RPMI8226 (cell line): ENCODE results near the gene MT1X.
"Not testable (repeated sequence)": the region's sequence is repeated elsewhere in the genome, so short reads cannot be mapped to it uniquely, and the experiment has no call there.

Source experiments
- DNase-seq: peaks from one replicate; pipeline ENCODE4 v3.0.0-alpha.2; 2015

Gene MT1X

DNA sequence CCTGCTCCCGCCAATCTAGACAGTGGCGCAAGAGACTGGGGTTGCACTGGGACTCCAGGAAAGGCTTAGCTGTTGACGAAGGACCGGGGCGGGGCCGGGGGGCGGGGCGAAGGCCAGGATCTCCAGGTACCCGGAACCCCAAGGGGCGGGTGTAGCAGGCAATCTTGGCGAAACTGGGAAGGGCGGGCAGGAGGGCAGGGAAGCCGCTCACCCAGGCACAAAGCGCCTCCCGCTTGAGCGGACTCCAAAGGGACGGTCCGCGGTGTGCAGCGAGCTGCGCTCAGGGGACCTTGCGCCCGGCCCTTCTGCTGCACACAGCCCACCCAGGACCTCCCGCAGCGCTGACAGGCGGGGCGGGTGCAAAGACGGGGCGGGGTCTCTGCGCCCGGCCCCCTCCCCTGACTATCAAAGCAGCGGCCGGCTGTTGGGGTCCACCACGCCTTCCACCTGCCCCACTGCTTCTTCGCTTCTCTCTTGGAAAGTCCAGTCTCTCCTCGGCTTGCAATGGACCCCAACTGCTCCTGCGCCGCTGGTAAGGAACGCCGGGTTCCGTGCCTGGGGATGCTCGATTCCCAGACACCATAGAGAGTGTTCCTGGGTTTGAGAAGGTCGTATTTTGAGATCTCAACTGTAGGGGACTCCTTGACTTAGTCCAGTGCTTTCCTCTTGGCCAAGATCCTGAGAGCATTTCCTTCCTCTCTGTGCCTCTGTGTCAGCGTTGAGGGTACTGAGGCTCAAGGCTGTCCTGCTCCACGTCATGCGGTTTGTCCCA, 24.5 kb upstream of the MT1X start, which contains the start of gene MT1F:
MT1F (plus strand) TSS at position 405 of the 772 bp plus-strand sequence; CDS start at position 505, 100 bp downstream.
- peak; percentile 75 for DNase-seq

DNA sequence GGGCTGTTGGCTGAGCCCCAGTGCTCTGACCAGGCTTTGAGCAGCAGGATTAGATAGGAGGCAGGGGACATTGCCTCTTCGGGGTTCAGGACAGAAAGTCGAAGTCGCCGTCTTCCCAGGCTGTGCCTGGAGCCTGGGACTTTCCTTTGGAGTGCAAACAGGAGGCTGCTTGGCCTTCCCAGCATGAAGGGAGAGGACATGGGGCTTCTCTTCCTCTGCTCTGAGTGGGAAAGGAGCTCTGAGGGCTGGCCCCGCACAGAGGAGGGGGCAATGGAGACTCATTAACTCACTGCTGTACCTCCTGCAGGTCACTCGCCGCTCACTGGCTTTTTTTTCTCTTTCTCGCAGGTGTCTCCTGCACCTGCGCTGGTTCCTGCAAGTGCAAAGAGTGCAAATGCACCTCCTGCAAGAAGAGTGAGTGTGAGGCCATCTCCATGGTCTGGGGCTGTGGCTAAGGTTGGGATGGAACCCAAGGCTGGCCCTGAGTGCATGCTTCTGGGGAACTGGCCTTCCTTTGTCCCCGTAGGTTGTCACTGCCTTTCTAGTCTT, 23.9 kb upstream of the MT1X start:
- peak; percentile 68 for DNase-seq

DNA sequence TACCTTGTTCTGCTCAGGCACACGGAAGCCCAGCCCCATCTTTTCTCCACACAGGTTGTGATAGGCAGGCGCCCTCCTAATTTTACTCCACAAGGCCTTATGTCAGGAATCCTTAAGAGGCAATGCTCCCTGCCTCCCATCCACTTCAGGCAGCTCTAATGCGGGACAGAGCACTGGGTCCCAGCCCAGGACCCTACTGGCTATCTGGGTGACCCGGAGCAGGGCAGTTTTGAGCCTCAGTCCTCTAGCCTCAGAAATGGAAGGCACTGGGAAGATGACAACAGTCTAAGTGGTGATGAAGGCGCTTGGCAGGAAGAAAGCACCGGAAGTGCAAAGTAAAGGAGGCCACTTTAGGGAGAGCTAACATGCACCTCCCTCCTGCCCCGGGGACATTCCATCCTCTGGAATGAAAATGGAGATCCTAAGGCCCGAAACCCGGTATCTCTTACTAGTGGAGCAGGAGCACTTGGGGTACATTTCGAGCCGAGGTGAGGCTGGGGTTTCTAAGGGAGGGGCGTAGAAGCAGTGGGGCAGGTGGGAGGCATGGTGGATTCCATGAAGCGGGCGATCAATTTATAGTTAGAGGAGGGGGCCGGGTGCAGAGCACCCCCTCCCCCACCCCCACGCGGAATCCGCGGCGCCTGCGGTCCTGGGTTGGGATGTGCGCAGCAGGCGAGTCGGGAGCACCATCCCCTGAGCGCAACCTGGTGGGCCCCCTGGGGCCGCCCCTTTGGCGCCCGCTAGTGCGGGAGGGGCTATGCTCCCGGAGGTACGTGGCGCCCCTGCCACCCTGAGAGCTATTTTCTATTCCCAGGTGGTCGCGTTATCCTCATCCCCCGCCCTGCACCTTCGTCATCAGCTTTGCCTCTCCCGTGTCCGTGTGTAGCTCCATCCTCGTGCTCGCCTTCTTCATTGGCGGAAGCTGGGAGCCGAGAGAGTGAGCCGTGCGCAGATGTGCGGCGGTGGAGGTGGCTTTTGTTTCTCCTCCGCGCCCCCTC, 19.6 kb upstream of the MT1X start:
- no peak for DNase-seq

DNA sequence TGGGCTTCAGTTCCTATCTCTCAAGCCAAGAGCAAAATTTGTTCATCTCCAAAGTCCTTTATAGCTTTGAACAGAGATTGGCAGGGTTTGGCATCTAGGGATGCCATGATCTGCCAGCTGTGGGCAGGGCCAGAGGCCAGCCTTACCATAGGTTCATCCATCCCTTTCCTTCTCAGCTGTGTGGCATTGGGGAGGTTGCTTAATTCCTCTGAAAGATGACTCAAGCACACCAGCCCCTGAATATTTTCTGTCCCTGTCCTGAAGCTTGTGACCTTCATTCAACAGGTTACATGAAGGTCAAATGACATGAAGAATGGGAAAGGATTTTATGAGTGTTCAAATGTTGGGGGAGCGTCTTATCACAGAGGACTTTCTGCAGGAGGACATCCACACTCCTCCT, 17.8 kb upstream of the MT1X start:
- no peak for DNase-seq

DNA sequence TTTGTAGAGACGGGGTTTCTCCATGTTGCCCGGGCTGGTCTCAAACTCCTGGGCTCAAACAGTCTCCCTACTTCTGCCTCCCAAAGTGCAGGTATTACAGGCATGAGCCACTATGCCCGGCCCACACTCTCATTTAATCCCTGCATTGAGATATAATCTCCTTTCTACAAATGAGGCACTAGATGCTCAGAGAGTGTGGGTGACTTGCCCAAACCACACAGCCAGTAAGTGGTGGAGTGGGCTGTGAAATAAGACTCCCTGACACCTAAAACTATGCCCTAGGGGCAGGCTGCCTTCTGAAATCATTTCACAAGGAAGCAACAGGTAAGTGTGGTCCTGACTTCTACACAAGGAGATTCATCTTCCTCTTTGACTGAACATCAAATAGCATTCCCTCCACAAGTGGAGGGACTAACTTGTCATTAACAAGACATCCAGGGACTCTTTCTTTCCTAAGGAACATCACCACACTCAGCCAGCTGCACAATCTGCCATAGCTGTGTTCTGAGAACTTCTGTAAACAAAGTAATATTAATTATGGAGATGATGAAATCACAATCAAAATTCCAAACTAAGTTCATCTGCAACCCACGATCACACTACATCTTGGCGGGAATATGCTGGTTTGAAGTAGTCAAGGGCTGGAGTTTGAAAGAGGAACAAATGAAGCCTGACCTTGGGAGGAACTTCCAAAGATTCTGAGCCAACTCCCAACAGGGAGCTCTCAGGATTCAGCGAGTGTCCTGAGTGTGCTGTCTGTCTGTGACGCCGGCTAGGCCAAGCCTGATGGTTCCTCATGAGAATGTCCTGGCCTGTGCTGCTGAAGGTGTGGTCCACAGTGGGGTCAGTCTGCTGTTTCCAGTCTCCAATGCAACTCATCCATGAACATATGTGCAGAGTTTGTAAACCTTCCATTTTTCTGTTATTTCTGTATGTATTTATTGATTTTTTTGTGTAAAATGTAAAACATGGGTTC, 16.7 kb upstream of the MT1X start:
- DNase-seq = not testable (repeated sequence)

DNA sequence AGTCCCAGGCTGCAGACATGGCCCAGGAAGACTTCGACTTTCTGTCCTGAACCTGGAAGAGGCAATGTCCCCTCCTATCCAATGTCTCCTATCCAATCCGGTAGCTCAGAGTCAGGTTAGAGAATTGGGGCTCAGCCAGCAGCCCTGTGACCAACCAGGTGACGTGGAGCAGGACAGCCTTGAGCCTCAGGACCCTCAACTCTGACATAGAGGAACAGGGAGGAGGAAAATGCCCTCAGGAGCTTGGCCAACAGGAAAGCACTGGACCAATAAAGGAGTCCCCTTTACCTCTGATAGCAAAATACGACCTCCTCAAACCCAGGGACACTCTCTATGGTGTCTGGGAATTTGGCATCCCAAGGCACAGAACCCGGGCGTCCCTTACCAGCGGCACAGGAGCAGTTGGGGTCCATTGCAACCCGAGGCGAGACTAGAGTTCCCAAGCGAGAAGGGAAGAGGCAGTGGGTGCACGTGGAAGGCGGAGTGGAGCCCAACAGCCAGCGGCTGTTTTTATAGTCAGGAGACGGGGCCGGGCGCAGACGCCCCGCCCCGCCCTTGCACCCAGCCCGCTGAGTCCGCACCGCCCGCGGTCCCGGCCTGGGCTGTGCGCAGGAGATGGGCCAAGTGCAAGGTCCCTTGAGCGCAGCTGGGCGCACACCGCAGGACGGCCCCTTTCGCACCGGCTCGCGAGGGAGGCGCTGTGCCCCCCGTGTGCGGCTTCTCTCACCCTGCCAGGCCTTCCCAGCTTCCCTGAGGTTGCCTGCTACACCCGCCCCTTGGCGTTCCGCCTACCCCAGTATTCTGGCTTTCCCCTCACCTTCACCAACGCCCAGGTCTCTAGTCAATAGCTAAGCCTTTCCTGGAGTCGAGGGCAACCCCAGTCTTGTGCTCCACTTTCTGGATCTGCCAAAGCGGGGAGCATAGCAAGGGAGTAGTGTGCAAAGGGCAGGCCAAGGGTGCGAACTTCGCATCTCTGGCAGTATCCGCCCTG, 14.4 kb upstream of the MT1X start, which contains the start of gene MT1G:
MT1G (minus strand) TSS at position 485 of the 991 bp plus-strand sequence; CDS start at position 413, 72 bp downstream.
- peak; percentile 91 for DNase-seq

DNA sequence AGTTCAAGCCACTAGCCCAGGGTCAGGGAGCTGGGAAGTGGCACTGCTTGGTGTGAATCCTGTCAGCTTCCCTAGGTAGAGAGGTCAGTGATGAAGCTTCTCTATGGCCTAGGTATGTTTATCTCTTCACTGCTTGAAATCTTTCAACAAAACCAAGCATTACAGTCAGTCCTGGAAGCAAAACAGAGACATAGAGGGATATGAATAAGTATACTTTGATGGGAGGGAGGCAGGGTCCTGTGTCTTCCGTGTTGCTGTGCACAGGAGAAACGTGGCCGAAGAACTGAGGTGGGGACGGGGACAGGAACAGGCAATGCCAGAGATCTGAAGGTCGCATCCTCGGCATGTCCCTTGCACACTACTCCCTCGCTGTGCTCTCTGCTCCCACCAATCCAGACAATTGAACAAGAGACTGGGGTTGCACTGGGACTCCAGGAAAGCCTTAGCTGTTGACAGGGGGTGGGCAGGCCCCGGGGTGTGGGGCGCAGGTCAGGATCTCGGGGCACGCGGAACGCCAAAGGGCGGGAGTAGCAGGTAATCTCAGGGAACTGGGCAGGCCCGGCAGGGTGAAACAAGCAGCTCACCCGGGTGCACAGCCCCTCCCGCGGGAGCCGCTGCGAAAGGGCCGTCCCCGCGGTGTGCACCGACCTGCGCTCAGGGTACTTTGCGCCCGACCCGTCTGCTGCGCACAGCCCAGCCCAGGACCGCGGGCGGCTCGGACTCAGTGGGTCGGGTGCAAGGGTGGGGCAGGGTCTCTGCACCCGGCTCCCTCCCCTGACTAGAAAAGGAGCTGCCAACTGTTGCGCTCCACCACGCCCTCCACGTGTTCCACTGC, 13.0 kb upstream of the MT1X start, which contains the start of gene MT1H:
MT1H (plus strand) TSS at position 810 of the 835 bp plus-strand sequence. CDS start 71 bp downstream, outside the sequence.
- DNase-seq = peak; percentile 41

DNA sequence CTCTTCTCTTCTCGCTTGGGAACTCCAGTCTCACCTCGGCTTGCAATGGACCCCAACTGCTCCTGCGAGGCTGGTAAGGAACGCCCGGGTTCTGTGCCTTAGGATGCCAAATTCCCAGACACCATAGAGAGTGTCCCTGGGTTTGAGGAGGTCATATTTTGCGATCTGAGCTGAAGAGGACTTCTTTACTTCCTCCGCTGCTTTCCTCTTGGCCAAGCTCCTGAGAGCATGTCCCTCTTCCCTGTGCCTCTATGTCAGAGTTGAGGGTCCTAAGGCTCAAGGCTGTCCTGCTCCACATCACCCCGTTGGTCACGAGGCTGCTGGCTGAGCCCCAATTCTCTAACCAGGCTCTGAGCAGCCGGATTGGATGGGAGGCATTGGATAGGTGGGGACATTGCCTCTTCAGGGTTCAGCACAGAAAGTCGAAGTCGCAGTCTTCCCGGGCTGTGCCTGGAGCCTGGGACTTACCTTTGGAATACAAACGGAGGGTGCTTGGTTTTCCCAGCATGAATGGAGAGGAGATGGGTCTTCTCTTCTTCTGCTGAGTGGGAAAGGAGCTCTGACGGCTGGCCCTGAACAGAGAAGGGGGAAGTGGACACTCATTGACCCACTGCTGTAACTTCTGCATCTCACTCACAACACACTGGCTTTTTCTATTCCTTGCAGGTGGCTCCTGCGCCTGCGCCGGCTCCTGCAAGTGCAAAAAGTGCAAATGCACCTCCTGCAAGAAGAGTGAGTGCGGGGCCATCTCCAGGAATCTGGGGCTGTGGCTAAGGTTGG, 12.2 kb upstream of the MT1X start:
- DNase-seq = no peak

DNA sequence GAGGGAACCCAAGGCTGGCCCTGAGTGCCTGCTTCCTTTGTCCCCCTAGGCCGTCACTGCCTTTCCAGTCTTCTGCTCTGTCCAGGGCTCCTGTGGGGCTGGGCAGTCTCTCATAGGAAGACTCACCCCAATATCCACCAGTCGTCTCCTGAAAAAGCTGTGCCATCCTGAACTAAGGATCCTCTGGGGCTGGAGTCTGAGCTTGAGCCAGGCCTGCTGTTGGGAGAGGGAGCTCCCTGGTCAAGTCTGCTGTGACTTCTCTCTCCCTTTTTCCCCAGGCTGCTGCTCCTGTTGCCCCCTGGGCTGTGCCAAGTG, 11.7 kb upstream of the MT1X start:
- no peak for DNase-seq

DNA sequence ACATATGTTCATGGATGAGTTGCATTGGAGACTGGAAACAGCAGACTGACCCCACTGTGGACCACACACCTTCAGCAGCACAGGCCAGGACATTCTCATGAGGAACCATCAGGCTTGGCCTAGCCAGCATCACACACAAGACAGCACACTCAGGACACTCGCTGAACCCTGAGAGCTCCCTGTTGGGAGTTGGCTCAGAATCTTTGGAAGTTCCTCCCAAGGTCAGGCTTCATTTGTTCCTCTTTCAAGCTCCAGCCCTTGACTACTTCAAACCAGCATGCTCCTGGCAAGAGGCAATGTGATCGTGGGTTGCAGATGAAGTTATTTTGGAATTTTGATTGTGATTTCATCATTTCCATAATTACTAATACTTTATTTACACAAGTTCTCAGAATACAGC, 10.6 kb upstream of the MT1X start:
- not testable (repeated sequence) for DNase-seq

DNA sequence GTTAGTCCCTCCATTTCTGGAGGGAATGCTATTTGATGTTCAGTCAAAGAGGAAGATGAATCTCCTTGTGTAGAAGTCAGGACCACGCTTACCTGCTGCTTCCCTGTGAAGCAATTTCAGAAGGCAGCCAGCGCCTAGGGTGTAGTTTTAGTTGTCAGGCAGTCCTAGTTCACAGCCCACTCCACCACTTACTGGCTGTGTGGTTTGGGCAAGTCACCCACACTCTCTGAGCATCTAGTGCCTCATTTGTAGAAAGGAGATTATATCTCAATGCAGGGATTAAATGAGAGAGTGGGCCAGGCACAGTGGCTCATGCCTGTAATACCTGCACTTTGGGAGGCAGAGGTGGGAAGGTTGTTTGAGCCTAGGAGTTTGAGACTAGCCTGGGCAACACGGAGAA, 10.1 kb upstream of the MT1X start:
- DNase-seq = not testable (repeated sequence)

DNA sequence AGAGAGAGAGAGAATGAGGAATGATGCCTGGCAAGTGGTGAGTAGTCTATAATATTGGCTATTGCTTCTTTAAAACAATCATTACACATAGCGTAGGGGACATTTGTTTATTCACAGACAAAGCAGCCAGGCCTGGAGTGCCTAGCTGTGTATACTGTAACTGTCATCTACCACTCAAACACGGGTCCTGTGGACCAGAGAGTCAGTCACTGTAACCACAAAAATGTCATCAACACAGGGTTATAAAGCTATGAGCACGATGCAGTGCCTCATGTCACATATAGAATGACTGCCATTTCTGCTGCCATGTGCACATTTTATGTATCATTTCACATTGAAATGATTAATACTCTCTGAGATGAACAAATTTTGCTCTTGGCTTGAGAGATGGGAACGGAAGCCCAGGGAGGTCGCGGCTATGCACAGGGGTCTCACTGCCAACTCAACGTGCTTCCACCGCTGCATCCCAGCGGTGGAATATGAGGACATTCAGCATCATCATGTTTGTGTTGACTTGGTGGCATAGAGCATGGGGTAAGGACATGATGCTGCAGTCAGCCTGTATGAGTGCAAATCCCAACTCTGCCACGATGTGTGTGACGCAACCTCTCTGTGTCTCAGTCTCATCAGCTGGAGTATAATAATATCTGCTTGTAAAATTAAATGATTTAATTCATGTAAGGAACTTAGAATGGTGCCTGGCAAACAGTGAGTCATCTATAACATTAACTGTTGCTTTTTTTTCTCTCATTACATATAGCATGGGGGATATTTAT, 9.3 kb upstream of the MT1X start:
- no peak for DNase-seq

DNA sequence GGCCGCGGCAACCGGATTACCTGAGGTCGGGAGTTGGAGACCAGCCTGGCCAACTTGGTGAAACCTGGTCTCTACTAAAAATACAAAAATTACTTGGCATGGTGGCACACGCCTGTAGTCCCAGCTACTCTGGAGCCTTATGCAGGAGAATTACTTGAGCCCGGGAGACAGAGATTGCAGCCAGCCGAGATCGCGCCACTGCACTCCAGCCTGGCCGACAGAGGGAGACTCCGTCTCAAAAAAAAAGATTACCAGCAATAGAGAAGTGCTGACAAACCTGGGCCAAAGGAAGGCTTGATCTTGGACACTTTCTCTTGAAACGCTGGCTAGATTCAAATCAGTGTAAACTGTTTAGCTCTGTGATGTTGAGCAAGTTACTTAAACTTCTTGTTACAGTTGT, 8.3 kb upstream of the MT1X start:
- peak; percentile 75 for DNase-seq

DNA sequence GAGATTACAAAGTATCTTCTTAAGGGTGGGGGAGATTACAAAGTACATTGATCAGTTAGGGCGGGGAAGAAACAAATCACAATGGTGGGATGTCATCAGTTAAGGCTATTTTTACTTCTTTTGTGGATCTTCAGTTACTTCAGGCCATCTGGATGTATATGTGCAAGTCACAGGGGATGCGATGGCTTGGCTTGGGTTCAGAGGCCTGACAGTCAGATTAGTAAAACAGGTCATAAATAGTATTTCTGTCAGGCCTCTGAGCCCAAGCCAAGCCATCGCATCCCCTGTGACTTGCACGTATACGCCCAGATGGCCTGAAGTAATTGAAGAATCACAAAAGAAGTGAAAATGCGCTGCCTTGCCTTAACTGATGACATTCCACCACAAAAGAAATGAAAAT, 7.7 kb upstream of the MT1X start:
- DNase-seq = not testable (repeated sequence)

DNA sequence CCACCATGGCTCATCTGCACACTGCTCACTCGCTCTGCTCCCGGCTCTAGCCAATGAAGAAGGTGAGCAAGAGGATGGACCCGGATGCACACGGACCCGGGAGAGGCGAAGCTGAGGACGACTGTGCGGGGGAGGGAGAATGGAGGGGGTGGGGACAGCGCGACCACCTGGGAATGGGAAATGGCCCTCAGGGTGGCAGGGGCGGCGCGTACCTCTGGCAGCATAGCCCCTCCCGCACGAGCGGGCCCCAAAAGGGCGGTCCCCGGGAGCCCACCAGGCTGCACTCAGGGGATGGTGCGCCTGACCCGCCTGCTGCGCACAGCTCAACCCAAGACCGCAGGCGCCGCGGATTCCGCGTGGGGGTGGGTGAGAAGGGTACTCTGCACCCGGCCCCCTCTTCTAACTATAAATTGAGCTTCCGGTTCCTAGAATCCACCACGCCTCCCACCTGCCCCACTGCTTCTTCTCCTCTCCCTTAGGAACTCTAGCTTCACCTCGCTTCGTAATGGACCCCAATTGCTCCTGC, 6.5 kb upstream of the MT1X start:
- DNase-seq = no peak

DNA sequence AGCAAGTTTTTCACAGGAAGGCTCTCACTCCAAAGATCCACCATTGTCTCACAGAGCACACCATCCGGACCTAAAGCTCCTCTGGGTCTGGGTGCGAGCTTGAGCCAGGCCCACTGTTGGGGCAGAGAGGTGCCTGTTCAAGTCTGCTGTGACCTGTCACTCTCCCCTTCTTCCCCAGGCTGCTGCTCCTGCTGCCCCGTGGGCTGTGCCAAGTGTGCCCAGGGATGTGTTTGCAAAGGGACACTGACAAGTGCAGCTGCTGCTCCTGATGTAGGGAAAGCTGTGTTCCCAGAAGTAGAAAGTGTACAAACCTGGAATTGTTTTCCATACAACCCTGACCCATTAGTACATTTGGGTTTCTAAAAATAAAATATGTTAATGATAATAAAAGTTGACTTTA, 4.8 kb upstream of the MT1X start:
- DNase-seq = no peak

DNA sequence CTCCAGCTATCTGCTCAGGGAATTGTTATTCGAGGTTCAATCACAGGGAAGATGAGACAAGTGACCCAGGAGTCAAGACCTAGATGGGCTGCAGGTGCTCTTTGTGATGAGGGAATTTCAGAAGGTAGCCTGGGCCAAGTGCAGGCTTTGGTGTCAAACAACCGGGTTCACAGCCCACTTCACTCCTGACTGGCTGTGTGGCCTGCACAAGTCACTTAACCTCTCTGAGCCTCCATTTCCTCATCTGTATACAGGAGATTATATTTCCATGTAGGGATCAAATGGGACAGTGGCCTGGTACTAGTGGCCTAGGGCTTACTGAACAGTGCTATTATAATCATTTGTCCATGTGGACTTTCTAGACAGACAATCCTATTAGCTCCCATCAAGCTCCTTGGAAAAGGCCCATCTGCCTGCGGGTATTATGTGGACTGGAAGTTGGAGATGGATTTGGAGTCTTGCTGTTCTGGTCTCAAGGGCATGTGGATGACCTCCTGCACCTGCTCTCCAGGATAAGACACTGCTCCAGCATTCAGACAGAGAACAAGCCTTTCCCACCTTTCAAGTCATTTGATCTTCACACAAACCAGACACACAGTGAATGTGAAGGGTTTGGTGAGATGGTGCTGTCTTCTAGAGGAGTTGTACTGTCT, 3.1 kb upstream of the MT1X start:
- DNase-seq = no peak
